ENCODE measurements around the gene YTHDF2. TPM values are rescaled to one million over a fixed set of nuclear protein-coding genes. Genes with fewer than 3 reads are reported as not detected.

The YTHDF2 gene
- total and polyA plus RNA-seq, 7 experiments from 2014 or later, result 64.5 to 139 (median 71.8) TPM

Other genes with a start within 250 kb of the YTHDF2 start
- gene RCC1, start 230.9 kb upstream of the YTHDF2 start, total RNA-seq, result 10 to 100 TPM in 4 of 5 experiments, 1 to 10 TPM in 1; 9.8 to 60.7 (median 19.7) TPM
- gene RCC1, start 230.9 kb upstream of the YTHDF2 start, polyA plus RNA-seq, result 10 to 100 TPM in 1 of 2 donors, 1 to 10 TPM in 1; 10.0 to 10.6 TPM
- 10 to 100 TPM; 27.6 to 52.5 (median 40.9) TPM for gene TRNAU1AP, start 183.9 kb upstream of the YTHDF2 start, total RNA-seq
- 10 to 100 TPM; 26.5 to 29.9 TPM for gene TRNAU1AP, start 183.9 kb upstream of the YTHDF2 start, polyA plus RNA-seq
- gene RAB42, start 144.7 kb upstream of the YTHDF2 start, total RNA-seq, result 1 to 10 TPM in 2 of 5 experiments, not detected in 3; 1.1 to 1.2 TPM
- gene RAB42, start 144.7 kb upstream of the YTHDF2 start, polyA plus RNA-seq, result not detected
- 10 to 100 TPM; 13.0 to 34.6 (median 19.3) TPM for gene TAF12, start 93.9 kb upstream of the YTHDF2 start, total RNA-seq
- gene TAF12, start 93.9 kb upstream of the YTHDF2 start, polyA plus RNA-seq, result 10 to 100 TPM; 37.2 to 41.8 TPM
- not detected for gene RNU11, start 88.3 kb upstream of the YTHDF2 start, total RNA-seq
- gene RNU11, start 88.3 kb upstream of the YTHDF2 start, polyA plus RNA-seq, result not detected
- gene GMEB1, start 68.2 kb upstream of the YTHDF2 start, total RNA-seq, result 10 to 100 TPM; 15.8 to 26.7 (median 18.4) TPM
- gene GMEB1, start 68.2 kb upstream of the YTHDF2 start, polyA plus RNA-seq, result 10 to 100 TPM; 11.2 to 20.1 TPM
- gene OPRD1, start 75.2 kb downstream of the YTHDF2 start, total RNA-seq, result not detected
- gene OPRD1, start 75.2 kb downstream of the YTHDF2 start, polyA plus RNA-seq, result not detected
- gene EPB41, start 177.6 kb downstream of the YTHDF2 start, total RNA-seq, result 100 to 1,000 TPM; 150 to 325 (median 175) TPM
- gene EPB41, start 177.6 kb downstream of the YTHDF2 start, polyA plus RNA-seq, result 100 to 1,000 TPM; 115 to 134 TPM

All from naive thymus-derived CD4-positive, alpha-beta T cell (primary cell).